Activated T-cell treated with anti-CD3 and anti-CD28 coated beads, Interleukin-2, amount 50 U/mL, for 72 hours (primary cell): ENCODE data around the gene OSBPL1A. TPM values are rescaled to one million over a fixed set of nuclear protein-coding genes. Genes with fewer than 3 reads are reported as not detected.
"Not testable (repeated sequence)": the region's sequence is repeated elsewhere in the genome, so short reads cannot be mapped to it uniquely, and the experiment has no call there.

Source experiments
- ATAC-seq, 2 donors: fragments of 150-1000 bp; cut with Tn5 transposase; replicated peaks in 1 of 2; 2 replicates each; pipeline ENCODE4 v1.10.0; 2021; ENCODE audit warnings: moderate library complexity in 2 of 2, mild to moderate bottlenecking in 1 of 2
- DNase-seq, 2 donors: peaks; one replicate each; pipeline ENCODE4 v3.0.0; 2021 to 2022; ENCODE audit warnings: mixed read lengths in 1 of 2
- H3K27ac Mint-ChIP-seq: one replicate; pipeline ENCODE4 v1.8.0; 2022; ENCODE audit warnings: mild to moderate bottlenecking, moderate library complexity, mixed read lengths
- H3K27me3 Mint-ChIP-seq: one replicate; pipeline ENCODE4 v1.8.0; 2022; ENCODE audit warnings: low read depth, mixed read lengths
- H3K36me3 Mint-ChIP-seq, 2 donors: one replicate each; pipeline ENCODE4 v1.8.0; 2022; ENCODE audit warnings: mixed read lengths in 2 of 2, mild to moderate bottlenecking in 1 of 2; ENCODE audit not compliant: insufficient read depth in 2 of 2
- H3K4me1 Mint-ChIP-seq: one replicate; pipeline ENCODE4 v1.8.0; 2022; ENCODE audit warnings: low read depth, mixed read lengths
- H3K4me3 Mint-ChIP-seq, 2 donors: one replicate each; pipeline ENCODE4 v1.8.0; 2022; ENCODE audit warnings: mild to moderate bottlenecking in 2 of 2, mixed read lengths in 2 of 2, moderate library complexity in 2 of 2
- H3K9me3 Mint-ChIP-seq, 2 donors: one replicate each; pipeline ENCODE4 v1.8.0; 2022; ENCODE audit warnings: mixed read lengths in 2 of 2
- total RNA-seq, 2 donors: library from RNA; stranded (reverse); gene quantifications; one replicate each; pipeline ENCODE4 v1.2.3, GENCODE V29; 2022

Gene OSBPL1A
- total RNA-seq, 2 donors from 2014 or later: 1.5 to 2.4 TPM

- no peak overlapping the region for H3K27ac Mint-ChIP-seq
- H3K36me3 Mint-ChIP-seq: peaks cover 0 to 2% of the 10 kb centered on the region in 2 donors
- no peak overlapping the region for H3K4me3 Mint-ChIP-seq
- ATAC-seq: no peak
- no peak for DNase-seq
- no peaks in the 10 kb centered on the region for H3K4me1 Mint-ChIP-seq
- H3K9me3 Mint-ChIP-seq: peaks cover 0 to 2% of the 10 kb centered on the region in 2 donors
- peaks cover 9% of the 10 kb centered on the region for H3K27me3 Mint-ChIP-seq
These were observed 10.9 kb downstream of the OSBPL1A start for GRCh38 chr18:24386681-24387080.

- ATAC-seq: no peak
- Mint-ChIP-seq H3K9me3 (peaks cover 0 to 2% of the 10 kb centered on the region in 2 donors), H3K4me1 (peaks cover 28% of the 10 kb centered on the region), H3K36me3 (peaks cover 0 to 2% of the 10 kb centered on the region in 2 donors), H3K4me3 (no peak overlapping the region), H3K27me3 (peaks cover 9% of the 10 kb centered on the region), H3K27ac (no peak overlapping the region)
- DNase-seq: no peak
These were observed 16.5 kb downstream of the OSBPL1A start for GRCh38 chr18:24381126-24381525.

GRCh38 chr18:24380163-24380747 lies 17.4 kb downstream of the OSBPL1A start:
- peaks cover under 1% of the 10 kb centered on the region for H3K27me3 Mint-ChIP-seq
- H3K4me3 Mint-ChIP-seq: no peak overlapping the region
- peaks cover 28% of the 10 kb centered on the region for H3K4me1 Mint-ChIP-seq
- peaks cover 0 to 2% of the 10 kb centered on the region in 2 donors for H3K9me3 Mint-ChIP-seq
- DNase-seq (no peak), ATAC-seq (no peak)
- H3K27ac Mint-ChIP-seq: no peak overlapping the region
- H3K36me3 Mint-ChIP-seq: peaks cover 0 to 2% of the 10 kb centered on the region in 2 donors

- Mint-ChIP-seq H3K4me1 (peaks cover 28% of the 10 kb centered on the region), H3K27me3 (no peaks in the 10 kb centered on the region), H3K36me3 (no peaks in the 10 kb centered on the region), H3K9me3 (no peaks in the 10 kb centered on the region), H3K27ac (no peak overlapping the region), H3K4me3 (no peak overlapping the region)
- ATAC-seq: no peak
- DNase-seq: no peak
These were observed 19.0 kb downstream of the OSBPL1A start for GRCh38 chr18:24378598-24378997.

- H3K4me3 Mint-ChIP-seq, H3K27me3 Mint-ChIP-seq, DNase-seq, H3K9me3 Mint-ChIP-seq, H3K27ac Mint-ChIP-seq, H3K36me3 Mint-ChIP-seq, ATAC-seq: not testable (repeated sequence)
- H3K4me1 Mint-ChIP-seq: peaks cover 28% of the 10 kb centered on the region
These were observed 21.1 kb downstream of the OSBPL1A start for GRCh38 chr18:24376531-24376930.

- Mint-ChIP-seq H3K36me3 (peaks cover 4 to 5% of the 10 kb centered on the region in 2 donors), H3K4me1 (peaks cover 27% of the 10 kb centered on the region), H3K4me3 (no peak overlapping the region), H3K27me3 (peaks cover 6% of the 10 kb centered on the region), H3K9me3 (no peaks in the 10 kb centered on the region), H3K27ac (no peak overlapping the region)
- DNase-seq (no peak), ATAC-seq (no peak)
These were observed 24.3 kb downstream of the OSBPL1A start for GRCh38 chr18:24373328-24373727.

- ATAC-seq: no peak
- no peak overlapping the region for H3K27ac Mint-ChIP-seq
- H3K27me3 Mint-ChIP-seq: peaks cover 6% of the 10 kb centered on the region
- DNase-seq: no peak
- peaks cover 4 to 5% of the 10 kb centered on the region in 2 donors for H3K36me3 Mint-ChIP-seq
- no peaks in the 10 kb centered on the region for H3K9me3 Mint-ChIP-seq
- peaks cover 30% of the 10 kb centered on the region for H3K4me1 Mint-ChIP-seq
- no peak overlapping the region for H3K4me3 Mint-ChIP-seq
These were observed 25.2 kb downstream of the OSBPL1A start for GRCh38 chr18:24372279-24372872.

- ATAC-seq (no peak), DNase-seq (no peak)
- peaks cover 30% of the 10 kb centered on the region for H3K4me1 Mint-ChIP-seq
- H3K4me3 Mint-ChIP-seq: peak overlapping the region in 1 of 2 donors; percentile 15
- peaks cover 6% of the 10 kb centered on the region for H3K27me3 Mint-ChIP-seq
- peaks cover 4 to 5% of the 10 kb centered on the region in 2 donors for H3K36me3 Mint-ChIP-seq
- no peak overlapping the region for H3K27ac Mint-ChIP-seq
- H3K9me3 Mint-ChIP-seq: no peaks in the 10 kb centered on the region
These were observed 27.5 kb downstream of the OSBPL1A start for GRCh38 chr18:24370120-24370519.

GRCh38 chr18:24369426-24369825 lies 28.2 kb downstream of the OSBPL1A start:
- Mint-ChIP-seq H3K9me3 (no peaks in the 10 kb centered on the region), H3K36me3 (peaks cover 5% of the 10 kb centered on the region in 2 donors), H3K4me3 (peak overlapping the region; percentile 29 to 48), H3K27me3 (peaks cover 6% of the 10 kb centered on the region), H3K4me1 (peaks cover 30% of the 10 kb centered on the region), H3K27ac (peak overlapping the region; percentile 5)
- ATAC-seq: peak; percentile 8 to 18
- peak in 1 of 2 donors; percentile 14 for DNase-seq

GRCh38 chr18:24368749-24369148 lies 28.9 kb downstream of the OSBPL1A start:
- DNase-seq: peak; percentile 48 to 68

GRCh38 chr18:24366328-24366727 lies 31.3 kb downstream of the OSBPL1A start:
- H3K4me3 Mint-ChIP-seq: no peak overlapping the region
- no peaks in the 10 kb centered on the region for H3K9me3 Mint-ChIP-seq
- no peak for DNase-seq
- ATAC-seq: no peak
- H3K27ac Mint-ChIP-seq: no peak overlapping the region
- H3K4me1 Mint-ChIP-seq: peaks cover 30% of the 10 kb centered on the region
- H3K27me3 Mint-ChIP-seq: peaks cover 5% of the 10 kb centered on the region
- peaks cover 0 to 2% of the 10 kb centered on the region in 2 donors for H3K36me3 Mint-ChIP-seq

More at GRCh38 chr18:24368749-24369148, 28.9 kb downstream of the OSBPL1A start:
- peak overlapping the region; percentile 48 to 56 for H3K4me3 Mint-ChIP-seq
- peaks cover 5% of the 10 kb centered on the region in 2 donors for H3K36me3 Mint-ChIP-seq
- ATAC-seq: peak; percentile 90 to 91
- H3K27ac Mint-ChIP-seq: peak overlapping the region; percentile 23
- H3K9me3 Mint-ChIP-seq: no peaks in the 10 kb centered on the region
- peaks cover 30% of the 10 kb centered on the region for H3K4me1 Mint-ChIP-seq
- peaks cover 6% of the 10 kb centered on the region for H3K27me3 Mint-ChIP-seq

GRCh38 chr18:24364177-24364576 lies 33.4 kb downstream of the OSBPL1A start:
- DNase-seq: no peak
- Mint-ChIP-seq H3K27ac (no peak overlapping the region), H3K4me1 (peaks cover 15% of the 10 kb centered on the region), H3K9me3 (no peaks in the 10 kb centered on the region), H3K4me3 (no peak overlapping the region), H3K27me3 (peaks cover 8% of the 10 kb centered on the region), H3K36me3 (peaks cover 0 to 2% of the 10 kb centered on the region in 2 donors)
- ATAC-seq: no peak

- Mint-ChIP-seq H3K27me3 (peaks cover 8% of the 10 kb centered on the region), H3K4me3 (no peak overlapping the region), H3K36me3 (peaks cover 0 to 2% of the 10 kb centered on the region in 2 donors), H3K9me3 (no peaks in the 10 kb centered on the region), H3K27ac (no peak overlapping the region), H3K4me1 (peaks cover 4% of the 10 kb centered on the region)
- ATAC-seq (no peak), DNase-seq (no peak)
These were observed 34.9 kb downstream of the OSBPL1A start for GRCh38 chr18:24362757-24363156.
